Posterior cingulate gyrus (tissue), 11 donors: ENCODE results near the gene ADCY3.
A peak's percentile ranks its signal among the peaks of the same experiment; 100 is the strongest.

Source experiments
- DNase-seq, 10 donors: peaks; one replicate each; pipeline versions ENCODE4 v3.0.0 to v3.0.0-alpha.2; 2020 to 2021; ENCODE audit warnings: mixed read lengths in 3 of 10
- intact Hi-C: fragments of 100-400 bp; cut with DNase I; formaldehyde crosslinking; loops from one replicate; pipeline ENCODE4 v1.15.1; 2023

ADCY3 gene

DNA sequence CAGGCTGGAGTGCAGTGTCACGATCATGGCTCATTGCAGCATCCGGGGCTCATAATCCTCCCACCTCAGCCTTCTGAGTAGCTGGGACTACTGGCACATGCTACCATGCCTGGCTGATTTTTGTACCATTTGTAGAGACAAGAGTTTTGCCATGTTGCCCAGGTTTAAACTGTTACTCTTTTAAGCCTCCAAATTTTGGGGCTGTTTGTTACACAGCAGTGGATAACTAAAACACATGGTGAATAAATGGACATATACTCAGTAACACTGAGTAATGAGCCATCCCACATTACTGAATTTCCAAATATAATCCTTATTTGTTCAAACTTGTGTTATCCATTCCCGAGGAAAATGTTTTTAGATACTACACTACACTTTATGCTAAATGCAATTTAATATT lies 9.8 kb downstream of the ADCY3 start:
- intact Hi-C loops: loop anchor here (10.0 kb wide), 1 partner anchor 415 kb away; the partner anchor contains the start of gene NCOA1
- DNase-seq: no peak

DNA sequence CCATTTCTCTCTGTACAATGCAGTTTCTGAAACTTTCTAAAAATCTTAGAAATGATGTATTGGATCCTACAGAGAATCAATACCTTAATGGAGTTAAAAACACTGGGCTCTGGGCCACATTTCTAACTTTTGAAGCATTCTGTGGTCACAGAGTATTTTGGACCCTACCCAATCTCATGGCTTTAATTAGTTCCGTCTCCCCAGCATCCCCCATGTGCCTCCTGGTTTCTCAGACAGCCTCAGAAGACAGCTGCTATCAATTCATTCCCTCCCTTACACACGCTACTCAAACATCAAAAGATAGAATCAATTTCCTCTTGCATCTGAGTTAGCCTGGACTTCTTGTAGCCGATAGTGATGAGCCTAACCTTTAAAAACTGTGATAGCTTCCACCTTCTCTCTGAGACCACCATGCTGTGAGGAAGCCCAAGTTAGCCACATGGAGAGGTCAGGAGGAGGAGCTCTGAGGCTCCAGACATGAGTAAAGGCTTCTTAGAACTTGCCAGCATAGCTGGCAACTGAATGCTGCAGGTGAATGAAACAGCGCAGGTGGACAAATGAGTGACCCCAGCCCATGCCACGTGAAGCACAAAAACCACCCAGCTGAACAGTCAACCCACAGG lies 10.4 kb downstream of the ADCY3 start:
- DNase-seq: no peak
- intact Hi-C loops: loop anchor here (10.0 kb wide), 1 partner anchor 415 kb away; the partner anchor contains the start of gene NCOA1

DNA sequence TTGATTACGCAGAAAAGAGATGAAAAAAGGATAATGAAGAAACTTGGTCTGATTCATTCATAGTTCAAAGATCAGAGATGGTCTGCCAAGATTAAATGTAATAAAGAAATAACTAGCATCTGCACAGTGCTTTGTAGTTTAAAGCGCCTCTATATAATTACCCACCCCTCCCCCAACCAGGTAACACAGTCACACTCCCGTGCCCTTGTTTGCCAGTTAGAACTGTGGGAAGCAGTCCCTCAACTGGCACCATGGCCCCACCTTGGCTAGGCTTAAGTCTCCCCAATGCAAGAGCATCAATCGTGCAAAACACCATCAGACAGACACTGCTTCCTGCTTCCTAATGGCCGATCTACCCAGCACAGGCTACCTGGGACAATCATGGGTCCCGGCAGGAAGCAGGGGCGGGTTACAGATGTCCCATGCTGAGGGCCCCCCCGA lies 11.6 kb downstream of the ADCY3 start:
- no peak for DNase-seq
- intact Hi-C loops: no loop called here

DNA sequence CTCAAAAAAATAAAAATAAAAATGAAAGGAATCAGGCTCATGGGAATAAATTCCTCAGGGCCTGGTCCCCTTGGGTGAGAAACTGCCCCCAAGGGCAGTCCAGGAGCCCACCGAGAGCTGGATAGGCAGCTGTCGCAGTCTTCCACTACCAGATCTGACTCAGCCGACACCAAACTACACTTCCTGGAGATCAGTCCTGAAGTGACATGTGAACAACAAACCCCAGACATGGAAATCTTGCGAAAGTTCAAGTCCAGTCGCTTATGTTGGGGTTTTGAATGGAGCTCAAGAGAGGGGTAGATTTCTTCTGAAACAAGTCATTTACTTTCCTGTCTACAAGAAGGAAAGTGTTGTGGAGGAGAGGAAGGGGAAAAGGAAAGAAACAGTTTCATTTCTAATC lies 12.9 kb downstream of the ADCY3 start:
- no peak for DNase-seq
- intact Hi-C loops: no loop called here

DNA sequence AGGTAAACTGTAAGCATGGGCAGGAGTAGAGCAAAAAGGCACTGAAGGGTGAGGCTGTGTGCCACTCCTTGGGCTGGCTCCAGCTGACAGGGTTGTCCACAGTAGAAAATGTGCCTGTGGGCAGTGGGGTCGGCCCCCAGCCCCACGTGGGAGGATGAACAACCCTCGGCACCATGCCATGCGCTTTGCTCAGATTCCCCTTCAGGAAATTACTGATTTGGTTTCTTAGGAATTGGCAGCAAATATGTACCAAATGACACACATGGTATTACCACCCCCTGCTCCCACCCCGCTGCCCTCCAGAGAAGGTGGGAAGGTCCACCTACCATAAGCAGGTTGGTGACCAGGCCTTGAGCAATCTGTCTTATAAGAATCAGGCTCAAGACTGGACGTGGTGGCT lies 13.6 kb downstream of the ADCY3 start:
- DNase-seq: no peak
- intact Hi-C loops: no loop called here

DNA sequence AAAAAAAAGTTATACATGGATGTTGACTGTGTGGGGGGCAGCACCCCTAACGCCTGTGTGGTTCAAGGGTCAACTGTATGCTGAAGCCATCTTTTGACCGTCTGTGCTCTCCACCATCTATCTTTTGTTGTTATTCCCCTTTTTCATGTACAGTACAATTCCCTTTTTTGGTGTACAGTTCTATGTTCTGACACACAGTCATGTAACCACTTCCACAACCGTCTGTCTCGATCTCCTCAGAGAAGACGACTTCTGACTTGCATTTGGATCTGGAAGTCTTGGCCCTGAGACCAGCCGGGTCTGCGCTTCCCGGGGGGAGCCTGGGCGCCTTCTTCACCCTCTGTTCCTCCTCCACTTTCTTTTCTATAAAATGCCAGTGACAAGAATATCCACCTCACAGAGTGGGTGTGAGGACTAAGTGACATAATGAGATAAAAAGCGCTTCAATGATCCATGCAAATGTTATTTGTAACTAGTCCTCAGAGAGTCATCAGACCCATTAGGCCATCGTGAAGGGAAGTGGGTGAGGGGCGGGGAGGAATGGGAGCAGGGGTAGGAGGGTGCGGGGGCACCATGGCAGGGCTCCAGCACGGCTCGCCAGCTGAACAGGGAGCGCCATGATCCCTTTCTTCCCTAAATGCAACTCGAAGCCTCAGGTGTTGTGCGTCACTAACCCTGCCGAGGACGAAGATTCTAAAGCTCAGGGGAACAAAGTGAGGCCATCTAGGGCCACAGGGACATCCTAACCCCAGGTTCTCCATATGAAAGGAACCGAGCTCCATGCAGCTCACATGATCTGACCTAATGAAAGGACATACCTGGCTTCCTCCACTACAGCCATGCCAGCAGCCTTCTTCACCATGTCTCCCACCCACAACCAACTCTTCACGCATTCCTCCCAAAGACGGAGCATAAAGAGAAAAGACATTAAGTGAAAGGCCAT lies 16.6 kb downstream of the ADCY3 start:
- intact Hi-C loops: no loop called here
- no peak for DNase-seq

DNA sequence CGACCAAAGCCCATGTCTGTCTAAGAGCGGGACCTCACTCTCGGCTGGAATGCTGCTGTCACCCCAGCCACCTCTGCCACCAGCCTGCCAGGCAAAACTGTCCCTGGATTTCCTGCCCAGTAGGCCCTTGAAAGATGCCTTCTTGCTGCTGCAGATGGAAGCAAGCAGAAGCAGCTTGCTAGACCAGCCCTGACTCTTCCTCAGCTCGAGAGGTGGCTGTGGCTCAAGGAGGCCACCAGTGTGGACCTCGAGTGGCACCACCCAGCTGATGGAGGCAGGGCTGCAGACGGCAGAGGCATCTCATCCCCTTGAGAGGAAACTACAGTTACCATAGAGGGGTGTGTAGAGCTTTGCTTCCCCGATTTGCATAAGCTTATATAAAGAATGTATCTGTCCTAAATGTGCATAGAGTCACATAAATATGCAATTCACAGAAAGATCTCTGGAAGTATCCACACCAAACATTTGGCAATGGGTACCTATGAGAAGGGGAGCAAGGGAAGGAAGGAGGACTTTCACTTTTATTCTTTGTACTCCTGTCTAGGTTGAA lies 20.6 kb downstream of the ADCY3 start:
- intact Hi-C loops: no loop called here
- DNase-seq: no peak

DNA sequence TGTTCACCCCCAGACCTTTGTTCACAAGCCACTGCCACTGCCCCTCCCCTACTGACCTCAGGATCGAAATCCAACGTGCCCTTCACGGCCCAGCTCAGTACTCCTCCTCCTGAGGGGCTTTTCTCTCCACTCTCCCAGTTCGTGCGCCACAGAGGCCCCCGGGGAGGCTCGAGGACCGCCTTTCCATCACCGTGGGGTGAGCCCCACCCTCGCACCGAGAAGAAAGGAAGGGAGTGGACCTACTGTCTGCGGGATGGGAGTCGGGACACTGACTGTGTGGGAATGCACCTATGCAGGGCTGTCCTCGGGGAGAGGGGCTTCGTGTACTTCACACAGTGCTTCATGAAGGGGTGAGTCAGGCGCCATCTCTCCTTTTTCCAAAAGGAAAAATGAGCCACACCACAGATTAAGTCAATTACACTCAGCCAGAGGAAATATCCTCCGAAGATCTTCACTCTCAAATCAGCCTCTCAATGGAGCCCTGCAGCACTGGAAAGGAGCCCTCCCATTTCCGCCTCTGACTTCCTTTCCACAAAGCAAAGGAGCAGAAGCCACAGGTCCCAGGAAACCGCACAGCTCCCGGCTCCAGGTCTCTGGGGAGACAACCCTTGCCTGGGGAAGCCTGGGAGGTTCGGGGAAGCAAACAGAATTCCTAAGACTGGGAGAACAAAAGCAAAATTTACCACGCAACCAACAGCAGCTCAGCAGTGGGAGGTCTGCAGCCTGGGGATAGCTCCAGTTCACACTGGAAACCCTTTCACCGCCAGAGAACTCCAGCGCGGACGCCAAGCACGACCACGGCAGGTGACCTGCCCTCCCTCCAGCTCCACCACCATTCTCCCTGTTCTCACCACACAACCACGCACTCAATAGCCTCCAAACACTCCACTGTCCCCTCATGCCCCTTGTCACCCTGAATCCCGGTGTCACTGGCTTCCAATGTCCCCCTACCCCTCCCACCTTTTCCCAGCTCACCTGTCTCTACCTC lies 21.6 kb downstream of the ADCY3 start:
- intact Hi-C loops: no loop called here
- no peak for DNase-seq

DNA sequence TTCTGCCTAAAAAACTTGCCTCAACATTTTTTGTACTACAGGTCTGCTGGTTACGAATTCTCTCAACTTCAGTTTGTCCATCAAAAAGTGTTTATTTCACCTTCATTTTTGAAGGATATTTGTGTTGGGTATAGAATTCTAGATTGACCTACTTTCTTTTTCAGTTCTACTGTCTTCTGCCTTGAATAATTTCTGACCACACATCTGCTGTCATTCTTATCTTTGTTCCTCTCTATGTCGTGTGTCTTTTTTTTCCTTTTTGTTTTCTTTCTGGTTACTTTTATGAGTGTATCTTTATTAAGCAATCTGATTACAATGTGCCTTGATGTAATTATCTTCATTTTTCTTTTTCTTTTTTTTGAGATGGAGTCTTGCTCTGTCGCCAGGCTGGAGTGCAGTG lies 25.3 kb downstream of the ADCY3 start:
- no peak for DNase-seq
- intact Hi-C loops: no loop called here

DNA sequence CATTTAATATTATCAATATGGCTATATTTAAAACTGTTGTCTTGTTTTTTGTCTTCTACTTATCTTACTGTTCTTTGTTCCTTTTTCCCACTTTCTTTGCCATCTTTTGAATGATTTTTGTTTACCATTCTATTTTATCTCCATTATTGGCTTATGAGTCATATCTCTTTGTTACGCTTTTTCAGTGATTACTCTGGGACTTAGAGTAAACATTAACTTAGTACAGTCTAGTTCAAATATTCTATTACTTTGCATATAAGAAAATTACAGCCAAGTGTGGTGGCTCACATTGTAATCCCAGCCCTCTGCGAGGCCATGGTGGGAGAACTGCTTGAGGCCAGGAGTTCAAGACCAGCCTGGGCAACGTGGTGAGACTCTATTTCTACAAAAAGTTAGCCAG lies 26.1 kb downstream of the ADCY3 start:
- intact Hi-C loops: no loop called here
- no peak for DNase-seq

DNA sequence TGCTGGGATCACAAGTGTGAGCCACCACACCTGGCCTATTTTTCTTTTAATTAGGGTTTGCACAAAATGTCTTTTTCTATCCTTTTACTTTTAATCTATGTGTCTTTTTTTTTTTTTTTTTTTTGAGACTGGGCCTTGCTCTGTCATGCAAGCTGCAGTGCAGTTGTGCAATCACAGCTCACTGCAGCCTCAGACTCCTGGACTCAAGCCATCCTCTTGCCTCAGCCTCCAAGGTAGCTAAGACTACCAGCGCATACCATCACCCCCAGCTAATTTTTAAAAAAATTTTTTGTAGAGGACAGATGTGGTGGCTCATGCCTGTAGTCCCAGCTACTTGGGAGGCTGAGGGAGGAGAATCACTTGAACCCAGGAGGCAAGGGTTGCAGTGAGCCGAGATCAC lies 27.1 kb downstream of the ADCY3 start:
- intact Hi-C loops: no loop called here
- DNase-seq: no peak

DNA sequence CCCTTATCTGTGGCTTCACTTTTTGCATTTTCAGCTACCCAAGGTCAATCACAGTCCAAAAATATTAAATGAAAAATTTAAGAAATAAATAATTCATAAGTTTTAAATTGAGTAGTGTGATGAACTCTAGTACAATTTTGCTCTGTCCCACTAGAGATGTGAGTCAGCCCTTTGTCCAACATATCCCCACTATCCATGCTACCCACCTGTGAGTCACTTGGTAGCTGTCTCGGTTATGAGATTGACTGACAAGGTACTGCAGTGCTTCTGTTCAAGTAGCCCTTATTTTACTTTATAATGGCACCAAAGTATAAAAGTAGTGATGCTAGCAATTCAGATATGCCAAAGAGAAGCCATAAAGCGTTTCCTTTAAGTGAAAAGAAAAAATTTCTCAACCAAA lies 28.8 kb downstream of the ADCY3 start:
- intact Hi-C loops: no loop called here
- no peak for DNase-seq

DNA sequence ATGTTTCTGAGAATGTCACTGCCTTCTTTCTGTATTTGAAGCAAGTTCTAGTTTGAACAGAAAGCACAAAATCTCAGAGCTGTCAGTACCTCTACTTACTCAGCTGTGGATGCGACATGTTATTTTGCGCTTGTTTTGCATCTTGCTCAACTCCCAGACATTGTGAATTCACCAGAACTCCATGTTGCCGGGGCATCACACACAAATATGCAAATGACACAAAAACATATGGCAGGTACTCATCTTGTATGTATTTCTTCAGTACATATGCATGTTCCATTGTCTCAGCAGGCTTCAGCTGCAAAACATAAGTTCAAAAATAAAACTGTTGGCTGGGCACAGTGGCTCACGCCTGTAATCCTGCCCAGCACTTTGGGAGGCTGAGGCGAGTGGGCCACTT lies 30.8 kb downstream of the ADCY3 start:
- intact Hi-C loops: no loop called here
- no peak for DNase-seq

DNA sequence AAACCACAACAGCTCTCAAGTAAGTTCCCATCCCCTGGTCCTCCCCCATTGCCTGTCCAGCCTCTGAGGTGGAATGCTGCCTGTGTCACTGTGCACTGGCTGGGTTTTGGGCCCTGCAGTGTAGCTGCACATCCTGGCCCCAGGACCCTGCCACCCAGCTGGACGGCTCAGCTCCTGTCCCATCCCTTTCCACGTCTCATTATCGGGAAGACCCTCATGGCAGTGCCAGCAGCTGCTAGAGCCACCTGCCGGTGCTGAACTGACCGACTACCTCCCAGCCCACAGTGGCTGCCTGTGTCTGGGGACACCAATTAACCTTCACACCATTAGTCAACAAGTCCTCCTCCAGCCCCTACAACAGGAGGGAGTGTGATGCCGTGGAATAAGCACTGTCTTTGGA lies 31.9 kb downstream of the ADCY3 start:
- intact Hi-C loops: no loop called here

DNA sequence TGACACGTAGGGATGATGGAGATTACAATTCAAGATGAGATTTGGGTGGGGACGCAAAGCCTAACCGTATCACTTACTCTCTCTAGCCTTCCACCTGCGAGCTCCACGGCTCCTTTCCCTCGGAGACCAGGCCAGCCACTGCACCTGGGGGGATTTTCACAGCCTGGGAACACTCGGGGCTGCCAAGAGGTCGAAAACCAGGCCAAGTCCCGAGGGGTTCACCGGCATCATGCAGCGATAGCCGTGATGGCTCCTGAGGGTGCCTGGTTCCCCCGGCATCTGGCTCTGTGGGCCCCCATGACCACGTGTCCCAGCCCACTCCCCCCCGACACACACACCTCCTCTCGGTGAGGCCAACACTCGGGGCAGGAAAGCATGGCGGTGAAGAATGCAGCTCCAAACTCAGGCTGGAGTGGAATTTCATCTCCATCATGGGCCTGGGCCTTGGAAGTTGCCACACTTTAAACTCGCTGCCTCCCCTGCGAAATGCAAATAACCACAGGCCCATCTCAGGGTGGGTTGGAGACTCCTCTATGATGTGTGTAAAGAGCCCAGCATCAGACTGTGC lies 32.6 kb downstream of the ADCY3 start:
- intact Hi-C loops: no loop called here

More for the DNA sequence above, 31.9 kb downstream of the ADCY3 start:
- no peak for DNase-seq

DNA sequence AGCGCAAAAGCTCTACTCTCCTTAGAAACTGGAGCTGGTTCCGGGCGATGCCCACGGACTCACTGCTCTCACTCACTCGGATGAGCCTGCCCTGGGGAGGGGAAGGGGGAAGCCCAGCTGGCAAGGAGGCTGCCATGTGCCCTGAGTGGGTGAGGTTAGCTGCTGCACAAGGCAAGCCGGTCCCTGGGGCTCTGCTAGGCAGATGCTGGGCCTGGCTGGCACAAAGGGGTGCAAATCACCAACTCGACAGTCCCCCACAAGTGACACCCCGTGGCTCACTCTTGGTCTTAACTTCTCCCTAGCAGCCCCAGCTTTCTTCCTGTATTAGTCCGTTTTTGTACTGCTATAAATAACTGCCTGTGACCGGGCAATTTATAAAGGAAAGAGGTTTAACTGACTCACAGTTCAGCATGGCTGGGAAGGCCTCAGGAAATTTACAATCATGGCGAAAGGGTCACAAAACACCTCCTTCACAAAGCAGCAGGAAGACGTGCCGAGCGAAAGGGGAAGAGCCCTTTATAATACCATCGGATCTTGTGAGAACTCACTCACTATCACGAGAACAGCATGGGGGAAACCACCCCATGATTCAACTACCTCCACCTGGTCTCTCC lies 33.2 kb downstream of the ADCY3 start:
- intact Hi-C loops: no loop called here
- DNase-seq: peak in 1 of 10 donors; percentile 29

More for the DNA sequence above, 32.6 kb downstream of the ADCY3 start:
- no peak for DNase-seq

DNA sequence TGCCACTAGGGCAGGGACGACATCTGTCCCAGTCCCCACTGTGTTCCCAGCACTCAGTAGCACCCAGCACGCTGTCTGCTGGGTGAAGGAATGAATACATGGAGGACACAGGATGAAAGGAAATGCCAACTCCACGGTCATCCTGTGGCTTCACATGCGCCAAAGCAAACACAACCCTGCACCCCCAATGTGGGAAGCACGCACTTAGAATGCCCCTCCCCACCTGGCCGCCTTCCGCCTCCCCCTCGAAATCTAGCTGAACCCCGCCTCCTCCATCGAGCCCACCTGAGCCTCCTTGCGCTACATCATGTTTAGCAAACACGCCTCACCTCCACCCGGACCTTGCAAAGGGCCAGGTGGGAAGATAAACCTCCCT lies 33.9 kb downstream of the ADCY3 start:
- DNase-seq: no peak
- intact Hi-C loops: no loop called here

DNA sequence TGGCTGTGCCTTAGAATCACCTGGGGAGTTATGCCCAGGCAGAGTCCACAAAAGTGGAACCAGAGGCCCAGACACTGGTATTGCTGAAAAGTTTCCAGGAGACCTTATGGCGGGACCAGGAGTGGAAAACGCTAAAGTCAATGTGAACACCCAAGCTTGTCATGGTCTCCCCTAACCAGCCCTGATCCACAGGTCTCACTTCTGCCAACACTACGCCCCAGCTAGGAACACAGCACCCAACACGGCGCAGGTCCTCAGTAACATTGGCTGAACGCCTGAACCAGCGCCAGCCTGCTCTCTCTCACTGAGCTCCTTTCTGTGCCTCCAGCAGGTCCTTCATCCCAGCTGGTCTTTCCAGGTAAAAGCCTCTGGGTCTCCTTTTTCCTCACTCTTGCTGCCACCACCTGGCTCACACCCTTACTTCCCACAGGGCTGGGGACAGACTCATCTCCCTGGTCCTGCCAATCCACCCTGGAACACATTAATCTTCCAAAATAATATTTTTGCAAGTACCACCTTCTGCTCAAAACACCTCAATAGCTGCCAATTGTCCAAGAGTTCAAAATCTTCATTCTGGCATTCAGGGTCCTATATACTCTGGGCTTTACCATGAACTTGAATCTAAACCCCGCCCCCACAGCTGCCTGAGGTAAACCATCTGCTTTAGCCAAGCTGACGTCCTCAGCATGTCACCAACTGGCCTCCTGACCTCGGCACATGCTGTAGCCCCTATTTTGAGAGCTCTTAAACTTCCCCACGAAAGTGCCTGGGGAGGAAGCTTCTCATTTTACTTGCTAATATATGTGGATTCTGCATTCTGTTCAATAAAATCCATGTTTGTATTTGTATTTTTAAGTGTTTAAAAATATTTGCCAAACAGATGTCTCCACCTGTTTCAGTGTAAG lies 34.6 kb downstream of the ADCY3 start:
- peak in 1 of 10 donors; percentile 71 for DNase-seq

DNA sequence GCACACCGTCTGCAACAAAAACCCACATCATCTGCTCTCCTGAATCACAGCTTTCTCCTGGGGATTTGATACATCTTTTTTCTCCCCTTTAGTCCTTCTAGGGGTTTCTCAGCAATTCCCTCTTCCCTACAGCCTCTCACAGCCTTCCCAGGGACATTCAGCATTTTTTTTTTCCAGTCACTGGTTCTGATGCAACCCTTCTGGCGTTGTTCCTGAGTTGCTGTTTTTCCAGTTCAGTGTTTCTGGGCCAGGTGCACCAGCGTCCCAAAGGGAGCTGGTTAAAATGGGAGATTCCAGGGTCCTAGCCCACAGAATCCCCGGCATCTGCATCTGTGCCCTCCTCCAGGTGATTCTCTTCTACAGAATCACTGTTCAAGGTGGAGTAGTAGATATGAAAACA lies 36.1 kb downstream of the ADCY3 start:
- no peak for DNase-seq
- intact Hi-C loops: no loop called here

More for the DNA sequence above, 34.6 kb downstream of the ADCY3 start:
- intact Hi-C loops: no loop called here
